WTC11 (cell line): ENCODE measurements around the gene CSNK2B.

ENCODE experiments used
- CREB1 ChIP-seq: sonication (generic); formaldehyde crosslinking; IDR thresholded peaks from 2 replicates; pipeline ENCODE4 v1.8.0; 2023; ENCODE audit warnings: mild to moderate bottlenecking, missing genetic modification reagents
- CREM ChIP-seq: sonication (generic); formaldehyde crosslinking; IDR thresholded peaks from 2 replicates; pipeline ENCODE4 v1.8.1; 2022; ENCODE audit warnings: mild to moderate bottlenecking, missing genetic modification reagents, moderate library complexity
- IRF2 ChIP-seq: sonication (generic); formaldehyde crosslinking; IDR thresholded peaks from 2 replicates; pipeline ENCODE4 v1.8.0; 2022; ENCODE audit warnings: low read depth, missing genetic modification reagents, borderline replicate concordance
- MYBL2 ChIP-seq: sonication (generic); formaldehyde crosslinking; IDR thresholded peaks from 2 replicates; pipeline ENCODE4 v1.8.1; 2023; ENCODE audit warnings: mild to moderate bottlenecking, moderate library complexity, missing genetic modification reagents
- NFE2L1 ChIP-seq: sonication (generic); formaldehyde crosslinking; IDR thresholded peaks from 2 replicates; pipeline ENCODE4 v1.8.1; 2023; ENCODE audit warnings: missing genetic modification reagents
- TF ChIP-seq, protein P1 (sequence below): fragments of 200-600 bp; IDR thresholded peaks from 2 replicates; pipeline ENCODE4 v1.8.0; 2022; ENCODE audit warnings: antibody characterized with exemption
- TF ChIP-seq, protein P2 (sequence below): sonication (generic); formaldehyde crosslinking; conservative IDR thresholded peaks from 2 replicates; pipeline ENCODE4 v1.8.1; 2022; ENCODE audit warnings: mild to moderate bottlenecking, missing genetic modification reagents
- TF ChIP-seq, protein P3 (sequence below): sonication (generic); formaldehyde crosslinking; IDR thresholded peaks from 2 replicates; pipeline ENCODE4 v1.8.0; 2022; ENCODE audit warnings: mild to moderate bottlenecking, missing genetic modification reagents
- TF ChIP-seq, protein P4 (sequence below): sonication (generic); formaldehyde crosslinking; IDR thresholded peaks from 2 replicates; pipeline ENCODE4 v1.8.0; 2022; ENCODE audit warnings: missing genetic modification reagents
- TF ChIP-seq, protein P5 (sequence below): sonication (generic); formaldehyde crosslinking; IDR thresholded peaks from 2 replicates; pipeline ENCODE4 v1.8.1; 2023; ENCODE audit warnings: mild to moderate bottlenecking, moderate library complexity, missing genetic modification reagents
- TF ChIP-seq, protein P6 (sequence below): sonication (generic); formaldehyde crosslinking; conservative IDR thresholded peaks from 2 replicates; pipeline ENCODE4 v1.8.1; 2023; ENCODE audit warnings: mild to moderate bottlenecking, low read depth, missing genetic modification reagents, moderate library complexity
- TF ChIP-seq, protein P7 (sequence below): sonication (generic); formaldehyde crosslinking; IDR thresholded peaks from 2 replicates; pipeline ENCODE4 v1.8.0; 2022; ENCODE audit warnings: mild to moderate bottlenecking, missing genetic modification reagents
- TF ChIP-seq, protein P8 (sequence below): sonication (generic); formaldehyde crosslinking; IDR thresholded peaks from 2 replicates; pipeline ENCODE4 v1.8.1; 2022; ENCODE audit warnings: mild to moderate bottlenecking, missing genetic modification reagents, moderate library complexity, borderline replicate concordance

DNA sequence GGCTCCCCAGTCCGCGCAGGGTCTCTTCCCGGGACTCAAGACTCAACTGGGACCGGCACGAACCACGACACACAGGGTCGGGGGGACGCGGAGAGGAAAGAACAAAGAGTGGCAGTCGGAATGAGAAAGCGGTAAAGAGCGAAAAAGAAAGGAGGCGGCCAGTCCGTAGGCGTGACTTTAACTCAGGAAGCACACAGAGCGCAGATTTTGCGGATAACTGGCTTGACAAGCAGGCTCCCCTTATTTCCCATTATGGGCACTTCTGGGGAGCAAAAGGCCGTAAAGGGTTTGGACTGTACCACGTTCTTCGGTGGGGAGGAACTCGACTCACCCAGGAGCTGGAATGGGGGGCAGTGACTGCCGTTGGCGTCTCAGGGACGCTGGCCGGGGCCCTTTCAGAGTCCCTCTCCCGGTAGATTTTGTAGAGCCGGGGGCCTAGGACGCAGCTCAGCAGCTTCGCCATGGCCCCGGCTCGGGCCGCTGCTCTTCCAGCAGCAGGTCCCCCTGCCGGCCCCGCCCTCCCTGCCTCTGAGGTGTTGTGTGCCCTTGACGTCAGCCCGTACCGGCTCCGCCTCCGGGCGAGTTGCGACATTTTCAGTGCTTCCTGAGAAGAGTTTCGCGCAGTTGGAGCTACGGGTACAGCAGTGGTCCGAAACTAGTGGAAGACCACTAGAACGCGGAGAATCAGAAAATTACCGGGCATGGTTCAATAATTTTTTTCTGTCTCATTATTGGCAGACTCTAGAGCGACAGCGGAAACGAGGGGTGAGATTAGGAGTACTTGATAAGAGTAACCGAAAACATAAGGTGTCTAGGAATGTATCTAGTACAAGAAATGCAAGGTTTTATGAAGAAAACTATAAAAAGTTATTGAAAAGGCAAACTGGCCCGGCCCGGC, 37.2 kb downstream of the CSNK2B start, which contains the start of gene ABHD16A:
- TF ChIP-seq, protein P1, sequence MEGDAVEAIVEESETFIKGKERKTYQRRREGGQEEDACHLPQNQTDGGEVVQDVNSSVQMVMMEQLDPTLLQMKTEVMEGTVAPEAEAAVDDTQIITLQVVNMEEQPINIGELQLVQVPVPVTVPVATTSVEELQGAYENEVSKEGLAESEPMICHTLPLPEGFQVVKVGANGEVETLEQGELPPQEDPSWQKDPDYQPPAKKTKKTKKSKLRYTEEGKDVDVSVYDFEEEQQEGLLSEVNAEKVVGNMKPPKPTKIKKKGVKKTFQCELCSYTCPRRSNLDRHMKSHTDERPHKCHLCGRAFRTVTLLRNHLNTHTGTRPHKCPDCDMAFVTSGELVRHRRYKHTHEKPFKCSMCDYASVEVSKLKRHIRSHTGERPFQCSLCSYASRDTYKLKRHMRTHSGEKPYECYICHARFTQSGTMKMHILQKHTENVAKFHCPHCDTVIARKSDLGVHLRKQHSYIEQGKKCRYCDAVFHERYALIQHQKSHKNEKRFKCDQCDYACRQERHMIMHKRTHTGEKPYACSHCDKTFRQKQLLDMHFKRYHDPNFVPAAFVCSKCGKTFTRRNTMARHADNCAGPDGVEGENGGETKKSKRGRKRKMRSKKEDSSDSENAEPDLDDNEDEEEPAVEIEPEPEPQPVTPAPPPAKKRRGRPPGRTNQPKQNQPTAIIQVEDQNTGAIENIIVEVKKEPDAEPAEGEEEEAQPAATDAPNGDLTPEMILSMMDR: no peak
- no peak for TF ChIP-seq IRF2
- TF ChIP-seq, protein P2, sequence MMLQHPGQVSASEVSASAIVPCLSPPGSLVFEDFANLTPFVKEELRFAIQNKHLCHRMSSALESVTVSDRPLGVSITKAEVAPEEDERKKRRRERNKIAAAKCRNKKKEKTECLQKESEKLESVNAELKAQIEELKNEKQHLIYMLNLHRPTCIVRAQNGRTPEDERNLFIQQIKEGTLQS: no peak
- TF ChIP-seq, protein P3, sequence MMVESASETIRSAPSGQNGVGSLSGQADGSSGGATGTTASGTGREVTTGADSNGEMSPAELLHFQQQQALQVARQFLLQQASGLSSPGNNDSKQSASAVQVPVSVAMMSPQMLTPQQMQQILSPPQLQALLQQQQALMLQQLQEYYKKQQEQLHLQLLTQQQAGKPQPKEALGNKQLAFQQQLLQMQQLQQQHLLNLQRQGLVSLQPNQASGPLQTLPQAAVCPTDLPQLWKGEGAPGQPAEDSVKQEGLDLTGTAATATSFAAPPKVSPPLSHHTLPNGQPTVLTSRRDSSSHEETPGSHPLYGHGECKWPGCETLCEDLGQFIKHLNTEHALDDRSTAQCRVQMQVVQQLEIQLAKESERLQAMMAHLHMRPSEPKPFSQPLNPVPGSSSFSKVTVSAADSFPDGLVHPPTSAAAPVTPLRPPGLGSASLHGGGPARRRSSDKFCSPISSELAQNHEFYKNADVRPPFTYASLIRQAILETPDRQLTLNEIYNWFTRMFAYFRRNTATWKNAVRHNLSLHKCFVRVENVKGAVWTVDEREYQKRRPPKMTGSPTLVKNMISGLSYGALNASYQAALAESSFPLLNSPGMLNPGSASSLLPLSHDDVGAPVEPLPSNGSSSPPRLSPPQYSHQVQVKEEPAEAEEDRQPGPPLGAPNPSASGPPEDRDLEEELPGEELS (CRISPR knock-in tag): no peak
- no peak for TF ChIP-seq CREB1 (CRISPR knock-in tag)
- TF ChIP-seq, protein P4, sequence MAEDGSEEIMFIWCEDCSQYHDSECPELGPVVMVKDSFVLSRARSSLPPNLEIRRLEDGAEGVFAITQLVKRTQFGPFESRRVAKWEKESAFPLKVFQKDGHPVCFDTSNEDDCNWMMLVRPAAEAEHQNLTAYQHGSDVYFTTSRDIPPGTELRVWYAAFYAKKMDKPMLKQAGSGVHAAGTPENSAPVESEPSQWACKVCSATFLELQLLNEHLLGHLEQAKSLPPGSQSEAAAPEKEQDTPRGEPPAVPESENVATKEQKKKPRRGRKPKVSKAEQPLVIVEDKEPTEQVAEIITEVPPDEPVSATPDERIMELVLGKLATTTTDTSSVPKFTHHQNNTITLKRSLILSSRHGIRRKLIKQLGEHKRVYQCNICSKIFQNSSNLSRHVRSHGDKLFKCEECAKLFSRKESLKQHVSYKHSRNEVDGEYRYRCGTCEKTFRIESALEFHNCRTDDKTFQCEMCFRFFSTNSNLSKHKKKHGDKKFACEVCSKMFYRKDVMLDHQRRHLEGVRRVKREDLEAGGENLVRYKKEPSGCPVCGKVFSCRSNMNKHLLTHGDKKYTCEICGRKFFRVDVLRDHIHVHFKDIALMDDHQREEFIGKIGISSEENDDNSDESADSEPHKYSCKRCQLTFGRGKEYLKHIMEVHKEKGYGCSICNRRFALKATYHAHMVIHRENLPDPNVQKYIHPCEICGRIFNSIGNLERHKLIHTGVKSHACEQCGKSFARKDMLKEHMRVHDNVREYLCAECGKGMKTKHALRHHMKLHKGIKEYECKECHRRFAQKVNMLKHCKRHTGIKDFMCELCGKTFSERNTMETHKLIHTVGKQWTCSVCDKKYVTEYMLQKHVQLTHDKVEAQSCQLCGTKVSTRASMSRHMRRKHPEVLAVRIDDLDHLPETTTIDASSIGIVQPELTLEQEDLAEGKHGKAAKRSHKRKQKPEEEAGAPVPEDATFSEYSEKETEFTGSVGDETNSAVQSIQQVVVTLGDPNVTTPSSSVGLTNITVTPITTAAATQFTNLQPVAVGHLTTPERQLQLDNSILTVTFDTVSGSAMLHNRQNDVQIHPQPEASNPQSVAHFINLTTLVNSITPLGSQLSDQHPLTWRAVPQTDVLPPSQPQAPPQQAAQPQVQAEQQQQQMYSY (CRISPR knock-in tag): no peak
- no peak for TF ChIP-seq NFE2L1 (CRISPR knock-in tag)
- TF ChIP-seq MYBL2 (CRISPR knock-in tag): no peak
- TF ChIP-seq, protein P5, sequence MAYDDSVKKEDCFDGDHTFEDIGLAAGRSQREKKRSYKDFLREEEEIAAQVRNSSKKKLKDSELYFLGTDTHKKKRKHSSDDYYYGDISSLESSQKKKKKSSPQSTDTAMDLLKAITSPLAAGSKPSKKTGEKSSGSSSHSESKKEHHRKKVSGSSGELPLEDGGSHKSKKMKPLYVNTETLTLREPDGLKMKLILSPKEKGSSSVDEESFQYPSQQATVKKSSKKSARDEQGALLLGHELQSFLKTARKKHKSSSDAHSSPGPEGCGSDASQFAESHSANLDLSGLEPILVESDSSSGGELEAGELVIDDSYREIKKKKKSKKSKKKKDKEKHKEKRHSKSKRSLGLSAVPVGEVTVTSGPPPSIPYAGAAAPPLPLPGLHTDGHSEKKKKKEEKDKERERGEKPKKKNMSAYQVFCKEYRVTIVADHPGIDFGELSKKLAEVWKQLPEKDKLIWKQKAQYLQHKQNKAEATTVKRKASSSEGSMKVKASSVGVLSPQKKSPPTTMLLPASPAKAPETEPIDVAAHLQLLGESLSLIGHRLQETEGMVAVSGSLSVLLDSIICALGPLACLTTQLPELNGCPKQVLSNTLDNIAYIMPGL (CRISPR knock-in tag): no peak
- TF ChIP-seq CREM: 0 out of 2 replicates have a peak, but pooled peaks have one; percentile 44
- TF ChIP-seq, protein P6, sequence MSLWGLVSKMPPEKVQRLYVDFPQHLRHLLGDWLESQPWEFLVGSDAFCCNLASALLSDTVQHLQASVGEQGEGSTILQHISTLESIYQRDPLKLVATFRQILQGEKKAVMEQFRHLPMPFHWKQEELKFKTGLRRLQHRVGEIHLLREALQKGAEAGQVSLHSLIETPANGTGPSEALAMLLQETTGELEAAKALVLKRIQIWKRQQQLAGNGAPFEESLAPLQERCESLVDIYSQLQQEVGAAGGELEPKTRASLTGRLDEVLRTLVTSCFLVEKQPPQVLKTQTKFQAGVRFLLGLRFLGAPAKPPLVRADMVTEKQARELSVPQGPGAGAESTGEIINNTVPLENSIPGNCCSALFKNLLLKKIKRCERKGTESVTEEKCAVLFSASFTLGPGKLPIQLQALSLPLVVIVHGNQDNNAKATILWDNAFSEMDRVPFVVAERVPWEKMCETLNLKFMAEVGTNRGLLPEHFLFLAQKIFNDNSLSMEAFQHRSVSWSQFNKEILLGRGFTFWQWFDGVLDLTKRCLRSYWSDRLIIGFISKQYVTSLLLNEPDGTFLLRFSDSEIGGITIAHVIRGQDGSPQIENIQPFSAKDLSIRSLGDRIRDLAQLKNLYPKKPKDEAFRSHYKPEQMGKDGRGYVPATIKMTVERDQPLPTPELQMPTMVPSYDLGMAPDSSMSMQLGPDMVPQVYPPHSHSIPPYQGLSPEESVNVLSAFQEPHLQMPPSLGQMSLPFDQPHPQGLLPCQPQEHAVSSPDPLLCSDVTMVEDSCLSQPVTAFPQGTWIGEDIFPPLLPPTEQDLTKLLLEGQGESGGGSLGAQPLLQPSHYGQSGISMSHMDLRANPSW (CRISPR knock-in tag): no peak
- TF ChIP-seq, protein P7, sequence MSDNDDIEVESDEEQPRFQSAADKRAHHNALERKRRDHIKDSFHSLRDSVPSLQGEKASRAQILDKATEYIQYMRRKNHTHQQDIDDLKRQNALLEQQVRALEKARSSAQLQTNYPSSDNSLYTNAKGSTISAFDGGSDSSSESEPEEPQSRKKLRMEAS (CRISPR knock-in tag): no peak
- TF ChIP-seq, protein P8, sequence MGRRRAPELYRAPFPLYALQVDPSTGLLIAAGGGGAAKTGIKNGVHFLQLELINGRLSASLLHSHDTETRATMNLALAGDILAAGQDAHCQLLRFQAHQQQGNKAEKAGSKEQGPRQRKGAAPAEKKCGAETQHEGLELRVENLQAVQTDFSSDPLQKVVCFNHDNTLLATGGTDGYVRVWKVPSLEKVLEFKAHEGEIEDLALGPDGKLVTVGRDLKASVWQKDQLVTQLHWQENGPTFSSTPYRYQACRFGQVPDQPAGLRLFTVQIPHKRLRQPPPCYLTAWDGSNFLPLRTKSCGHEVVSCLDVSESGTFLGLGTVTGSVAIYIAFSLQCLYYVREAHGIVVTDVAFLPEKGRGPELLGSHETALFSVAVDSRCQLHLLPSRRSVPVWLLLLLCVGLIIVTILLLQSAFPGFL: no peak
